Hepatocyte (in vitro differentiated cells): ENCODE data around the gene GALNTL6. TPM values are rescaled to one million over a fixed set of nuclear protein-coding genes. Genes with fewer than 3 reads are reported as not detected.

ENCODE experiments used
- DNase-seq: peaks from one replicate; pipeline ENCODE4 v3.0.0-alpha.2; 2016; ENCODE audit warnings: low spot score
- H2AFZ ChIP-seq: fragments of 200-600 bp; sonication (generic); 2 replicates; pipeline ENCODE4 v1.6.0; 2016; ENCODE audit warnings: antibody characterized with exemption, mild to moderate bottlenecking
- H3K27ac ChIP-seq: fragments of 200-600 bp; sonication (generic); 2 replicates; pipeline ENCODE4 v1.5.1; 2016; ENCODE audit warnings: mild to moderate bottlenecking
- H3K27me3 ChIP-seq: fragments of 200-600 bp; sonication (generic); 2 replicates; pipeline ENCODE4 v1.6.1; 2016
- H3K36me3 ChIP-seq: fragments of 200-600 bp; sonication (generic); replicated peaks from 2 replicates; pipeline ENCODE4 v1.5.1; 2016; ENCODE audit warnings: low read depth; ENCODE audit not compliant: insufficient read depth
- H3K4me1 ChIP-seq: fragments of 200-600 bp; sonication (generic); 2 replicates; pipeline ENCODE4 v1.5.1; 2016; ENCODE audit warnings: mild to moderate bottlenecking, moderate library complexity; ENCODE audit not compliant: insufficient read depth
- H3K4me2 ChIP-seq: fragments of 200-600 bp; sonication (generic); 2 replicates; pipeline ENCODE4 v1.6.0; 2016
- H3K4me3 ChIP-seq: fragments of 200-600 bp; sonication (generic); 2 replicates; pipeline ENCODE4 v1.5.1; 2016; ENCODE audit warnings: mild to moderate bottlenecking
- H3K79me2 ChIP-seq: fragments of 200-600 bp; sonication (generic); 2 replicates; pipeline ENCODE4 v1.6.0; 2017; ENCODE audit warnings: mild to moderate bottlenecking
- H3K9me2 ChIP-seq: fragments of 200-600 bp; sonication (generic); replicated peaks from 2 replicates; pipeline ENCODE4 v1.6.0; 2017; ENCODE audit warnings: mild to moderate bottlenecking; ENCODE audit not compliant: insufficient read depth
- H3K9me3 ChIP-seq: fragments of 200-600 bp; sonication (generic); 2 replicates; pipeline ENCODE4 v1.5.1; 2016; ENCODE audit warnings: low read depth, mild to moderate bottlenecking
- H4K20me1 ChIP-seq: fragments of 200-600 bp; sonication (generic); 2 replicates; pipeline ENCODE4 v1.6.0; 2016; ENCODE audit warnings: mild to moderate bottlenecking; ENCODE audit not compliant: insufficient read depth, poor library complexity, severe bottlenecking
- EZH2 ChIP-seq: fragments of 200-600 bp; sonication (generic); IDR thresholded peaks from 2 replicates; pipeline ENCODE4 v1.6.1; 2016; ENCODE audit warnings: antibody characterized with exemption, mild to moderate bottlenecking, borderline replicate concordance
- EZH2phosphoT487 ChIP-seq: fragments of 200-600 bp; sonication (generic); IDR thresholded peaks from one replicate; pipeline ENCODE4 v1.6.1; 2018; ENCODE audit warnings: antibody characterized with exemption, mild to moderate bottlenecking, low read depth, moderate library complexity; ENCODE audit not compliant: unreplicated experiment, severe bottlenecking
- WGBS: methylation state at CpG from one replicate; pipeline ENCODE4 v1.1.6; 2016; ENCODE audit warnings: low lambda C conversion rate; ENCODE audit errors: missing lambda C conversion rate; 5-methylcytosine and 5-hydroxymethylcytosine counted together
- polyA plus RNA-seq: library from polyadenylated mRNA; unstranded; fragments of >200 nt; fragmentation: Nextera tagmentation; extraction: Ambion mirVana; gene quantifications from 2 replicates; pipeline ENCODE4 v1.2.1, GENCODE V29; 2016
- total RNA-seq: library from RNA; depleted of rRNA; stranded (reverse); fragments of >200 nt; gene quantifications from 2 replicates; pipeline ENCODE4 v1.2.3, GENCODE V29; 2014
- TF ChIP-seq, protein P1 (sequence below): fragments of 200-600 bp; sonication (generic); IDR thresholded peaks from 2 replicates; pipeline ENCODE4 v1.5.1; 2016; ENCODE audit warnings: antibody characterized with exemption, mild to moderate bottlenecking; ENCODE audit not compliant: poor library complexity

Gene GALNTL6
- total and polyA plus RNA-seq, 2 experiments from 2014 or later, result 0.53 to 0.74 TPM

DNA sequence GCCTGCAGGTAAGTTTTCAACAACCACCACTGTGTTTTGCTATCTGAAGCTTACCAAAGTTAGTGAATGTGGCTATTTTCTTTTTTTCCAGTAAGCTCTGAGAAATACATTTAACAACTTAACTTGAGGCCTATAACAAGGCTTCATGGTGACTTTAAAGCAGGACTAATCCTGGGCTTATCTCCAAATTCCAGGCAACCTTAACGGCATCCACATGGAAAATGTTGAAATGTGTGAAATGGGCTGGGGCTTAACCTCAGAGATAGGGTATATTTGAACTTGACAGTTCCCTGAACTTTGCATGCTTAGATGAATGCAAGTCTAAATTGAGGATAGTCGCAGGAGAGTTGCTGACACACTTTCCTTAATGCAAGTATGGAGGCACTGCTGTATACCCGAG is 539.2 kb downstream of the GALNTL6 start:
- TF ChIP-seq, protein P1, sequence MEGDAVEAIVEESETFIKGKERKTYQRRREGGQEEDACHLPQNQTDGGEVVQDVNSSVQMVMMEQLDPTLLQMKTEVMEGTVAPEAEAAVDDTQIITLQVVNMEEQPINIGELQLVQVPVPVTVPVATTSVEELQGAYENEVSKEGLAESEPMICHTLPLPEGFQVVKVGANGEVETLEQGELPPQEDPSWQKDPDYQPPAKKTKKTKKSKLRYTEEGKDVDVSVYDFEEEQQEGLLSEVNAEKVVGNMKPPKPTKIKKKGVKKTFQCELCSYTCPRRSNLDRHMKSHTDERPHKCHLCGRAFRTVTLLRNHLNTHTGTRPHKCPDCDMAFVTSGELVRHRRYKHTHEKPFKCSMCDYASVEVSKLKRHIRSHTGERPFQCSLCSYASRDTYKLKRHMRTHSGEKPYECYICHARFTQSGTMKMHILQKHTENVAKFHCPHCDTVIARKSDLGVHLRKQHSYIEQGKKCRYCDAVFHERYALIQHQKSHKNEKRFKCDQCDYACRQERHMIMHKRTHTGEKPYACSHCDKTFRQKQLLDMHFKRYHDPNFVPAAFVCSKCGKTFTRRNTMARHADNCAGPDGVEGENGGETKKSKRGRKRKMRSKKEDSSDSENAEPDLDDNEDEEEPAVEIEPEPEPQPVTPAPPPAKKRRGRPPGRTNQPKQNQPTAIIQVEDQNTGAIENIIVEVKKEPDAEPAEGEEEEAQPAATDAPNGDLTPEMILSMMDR, result no peak
- no peak overlapping the region for H3K4me3 ChIP-seq
- no peaks in the 10 kb centered on the region for H3K79me2 ChIP-seq
- peaks cover 4% of the 10 kb centered on the region for H3K4me1 ChIP-seq
- WGBS, result 38% methylated on average over 3 of the region's 3 CpGs
- H4K20me1 ChIP-seq, result no peaks in the 10 kb centered on the region
- H3K4me2 ChIP-seq, result no peak overlapping the region
- H2AFZ ChIP-seq, result no peak overlapping the region
- H3K27ac ChIP-seq, result no peak overlapping the region
- no peaks in the 10 kb centered on the region for H3K36me3 ChIP-seq
- H3K9me2 ChIP-seq, result no peaks in the 10 kb centered on the region
- no peaks in the 10 kb centered on the region for H3K9me3 ChIP-seq
- no peaks in the 10 kb centered on the region for H3K27me3 ChIP-seq
- no peak for DNase-seq

DNA sequence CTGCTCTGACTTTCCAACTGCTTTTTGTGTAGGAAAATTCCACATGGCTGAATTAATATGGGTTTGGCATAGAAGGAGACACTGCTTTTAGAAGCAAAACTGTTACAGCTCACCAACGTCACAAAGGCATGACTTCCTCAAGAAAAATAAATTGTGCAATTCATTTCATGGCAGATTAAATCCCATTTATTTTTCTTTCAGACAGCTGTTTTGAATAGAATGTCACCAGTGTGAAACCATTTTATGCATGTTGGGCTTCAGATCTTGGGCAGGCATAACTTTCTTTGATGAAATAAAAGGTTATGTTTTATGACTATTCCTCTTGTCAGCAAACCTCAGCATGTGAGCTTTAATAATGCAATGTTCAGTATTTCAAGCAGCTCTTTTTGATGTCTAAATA is 542.8 kb downstream of the GALNTL6 start:
- peaks cover 4% of the 10 kb centered on the region for H3K4me1 ChIP-seq
- TF ChIP-seq, protein P1, result no peak
- TF ChIP-seq EZH2, result no peak
- no peak for TF ChIP-seq EZH2phosphoT487
- no peak overlapping the region for H2AFZ ChIP-seq
- H3K4me2 ChIP-seq, result no peak overlapping the region
- no peaks in the 10 kb centered on the region for H4K20me1 ChIP-seq
- H3K9me2 ChIP-seq, result no peaks in the 10 kb centered on the region
- no peak overlapping the region for H3K4me3 ChIP-seq
- DNase-seq, result no peak
- H3K36me3 ChIP-seq, result no peaks in the 10 kb centered on the region
- no peaks in the 10 kb centered on the region for H3K9me3 ChIP-seq
- H3K27me3 ChIP-seq, result no peaks in the 10 kb centered on the region
- H3K27ac ChIP-seq, result no peak overlapping the region
- H3K79me2 ChIP-seq, result no peaks in the 10 kb centered on the region
- 52% methylated on average over 1 of the region's 1 CpG for WGBS

DNA sequence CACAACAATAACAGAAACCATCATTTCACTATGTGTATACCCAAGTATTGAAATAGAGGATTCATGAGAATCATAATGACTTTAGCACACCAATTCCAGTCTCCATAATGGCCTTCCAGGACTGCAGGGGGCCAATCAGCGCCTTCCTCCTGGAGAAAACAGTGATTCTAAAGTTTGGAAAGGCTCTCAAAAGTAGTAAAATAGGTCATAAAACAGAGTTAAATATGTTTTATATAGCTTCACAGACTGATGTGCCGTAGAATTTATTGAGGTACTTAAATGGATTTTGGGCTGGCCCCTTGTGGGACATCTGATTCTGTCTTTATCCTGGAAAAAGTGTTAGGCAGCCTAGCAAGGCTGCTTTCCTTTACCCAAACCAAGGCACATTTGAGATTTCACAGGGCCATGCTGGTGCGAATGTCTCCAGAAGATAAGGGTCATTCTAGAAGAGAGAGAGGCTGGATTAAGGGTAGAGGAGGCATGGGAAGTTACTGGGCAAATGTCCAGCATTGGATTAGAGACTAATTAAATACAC is 543.9 kb downstream of the GALNTL6 start:
- Histone ChIP-seq H2AFZ (no peak overlapping the region), H3K4me1 (peaks cover 2% of the 10 kb centered on the region), H3K9me2 (no peaks in the 10 kb centered on the region), H3K4me2 (no peak overlapping the region), H3K79me2 (no peaks in the 10 kb centered on the region), H4K20me1 (no peaks in the 10 kb centered on the region), H3K27me3 (no peaks in the 10 kb centered on the region), H3K9me3 (no peaks in the 10 kb centered on the region), H3K36me3 (no peaks in the 10 kb centered on the region), H3K27ac (no peak overlapping the region), H3K4me3 (no peak overlapping the region)
- TF ChIP-seq EZH2 (no peak), EZH2phosphoT487 (no peak)
- TF ChIP-seq, protein P1, result no peak
- WGBS, result 69% methylated on average over 3 of the region's 3 CpGs
- DNase-seq, result no peak

DNA sequence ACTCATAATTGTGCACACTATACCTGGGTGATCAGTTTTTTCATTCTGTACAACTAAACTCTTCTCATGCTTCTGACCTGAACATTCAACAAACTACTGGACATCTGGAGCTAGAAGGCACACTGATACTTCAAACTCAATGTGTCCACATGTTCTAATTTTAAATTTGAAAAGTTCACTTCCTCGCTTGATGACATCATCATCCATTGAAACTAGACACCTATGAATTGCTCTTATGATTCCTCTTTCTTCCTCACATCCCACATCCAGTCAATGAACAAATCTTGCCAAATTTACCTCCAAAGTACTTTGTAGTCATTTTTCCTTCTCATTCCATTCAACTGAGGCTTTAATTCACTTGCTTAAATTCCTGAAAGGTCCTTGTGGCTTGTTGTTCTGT is 549.4 kb downstream of the GALNTL6 start:
- H3K9me2 ChIP-seq, result no peaks in the 10 kb centered on the region
- no peaks in the 10 kb centered on the region for H3K9me3 ChIP-seq
- H3K36me3 ChIP-seq, result no peaks in the 10 kb centered on the region
- DNase-seq, result no peak
- no peaks in the 10 kb centered on the region for H3K79me2 ChIP-seq
- H2AFZ ChIP-seq, result no peak overlapping the region
- H3K4me3 ChIP-seq, result no peak overlapping the region
- H3K4me2 ChIP-seq, result no peak overlapping the region
- no peaks in the 10 kb centered on the region for H3K4me1 ChIP-seq
- TF ChIP-seq EZH2phosphoT487 (no peak), EZH2 (no peak)
- TF ChIP-seq, protein P1, result no peak
- no peak overlapping the region for H3K27ac ChIP-seq
- no peaks in the 10 kb centered on the region for H3K27me3 ChIP-seq
- 85% methylated on average over 1 of the region's 1 CpG for WGBS
- no peaks in the 10 kb centered on the region for H4K20me1 ChIP-seq
